Nephron progenitor cell (in vitro differentiated cells): Measurements from ENCODE around the gene B4GALT3.
A peak's percentile ranks its signal among the peaks of the same experiment; 100 is the strongest.
"Not testable (repeated sequence)": the region's sequence is repeated elsewhere in the genome, so short reads cannot be mapped to it uniquely, and the experiment has no call there.

Experiments used
- DNase-seq: peaks from one replicate; pipeline ENCODE4 v3.0.0; 2021
- H3K27ac Mint-ChIP-seq: 2 replicates; pipeline ENCODE4 v1.8.0; 2021; ENCODE audit warnings: mild to moderate bottlenecking, moderate library complexity, mixed read lengths
- H3K27me3 Mint-ChIP-seq: 2 replicates; pipeline ENCODE4 v1.8.0; 2021; ENCODE audit warnings: mild to moderate bottlenecking, low read depth, mixed read lengths; ENCODE audit not compliant: poor library complexity
- H3K36me3 Mint-ChIP-seq: 2 replicates; pipeline ENCODE4 v1.8.0; 2021; ENCODE audit warnings: low read depth, mixed read lengths
- H3K4me1 Mint-ChIP-seq: 2 replicates; pipeline ENCODE4 v1.8.0; 2021; ENCODE audit warnings: mixed read lengths
- H3K4me3 Mint-ChIP-seq: 2 replicates; pipeline ENCODE4 v1.8.0; 2021; ENCODE audit warnings: mild to moderate bottlenecking, moderate library complexity, mixed read lengths
- H3K9me3 Mint-ChIP-seq: 2 replicates; pipeline ENCODE4 v1.8.0; 2021; ENCODE audit warnings: mild to moderate bottlenecking, moderate library complexity, mixed read lengths
- TF ChIP-seq, protein P1 (sequence below): fragments of 200-600 bp; sonication (generic); IDR thresholded peaks from 2 replicates; pipeline ENCODE4 v1.5.0; 2021; ENCODE audit warnings: antibody characterized with exemption

The B4GALT3 gene

DNA sequence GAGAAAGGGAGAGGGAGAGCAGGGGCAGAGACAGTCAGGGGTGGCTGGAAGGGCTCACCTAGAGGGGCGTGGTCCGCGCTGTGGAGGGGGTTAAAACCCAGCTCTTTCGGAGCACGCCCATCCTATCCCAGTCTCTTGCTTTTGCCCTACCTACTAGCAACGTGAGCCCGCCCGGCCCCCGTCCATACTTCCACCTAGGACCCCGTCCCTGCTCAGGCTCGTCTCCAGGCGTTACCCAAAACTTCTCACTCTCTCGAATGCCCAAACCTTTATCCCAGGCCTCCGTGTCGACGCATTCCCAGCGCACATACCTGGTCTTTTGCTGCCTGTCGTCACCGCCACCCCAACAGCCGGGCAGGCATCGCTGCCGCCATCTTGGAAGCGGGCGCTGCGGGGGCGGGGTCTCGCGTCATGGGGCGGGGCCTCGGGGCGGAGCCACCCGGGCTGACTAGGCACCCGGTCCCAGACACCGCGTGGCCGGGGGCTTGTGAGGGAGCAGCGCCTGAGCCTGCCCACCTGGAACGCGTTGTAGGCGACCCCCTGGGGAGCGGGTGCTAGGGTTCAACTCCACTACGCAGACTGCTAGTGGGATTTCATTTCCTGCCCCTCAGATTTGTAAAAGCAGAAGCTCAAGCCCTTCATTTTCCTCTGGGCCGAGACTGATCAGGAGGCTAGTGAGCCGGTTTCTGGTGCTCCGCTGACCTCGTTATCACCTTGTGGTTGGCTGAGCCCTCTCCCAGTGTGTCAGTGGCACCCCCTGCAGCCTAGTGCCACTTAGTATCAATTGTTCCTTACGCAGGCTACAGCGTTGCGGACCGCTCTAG is at the start of gene B4GALT3:
Gene B4GALT3 (minus strand): TSS at position 396 of the 824 bp plus-strand sequence. CDS start 1,447 bp downstream, outside the sequence.
- Mint-ChIP-seq H3K36me3 (peaks cover 23% of the 10 kb centered on the region), H3K27ac (peak within 1 kb of the TSS; percentile 99), H3K27me3 (peaks cover 7% of the 10 kb centered on the region), H3K9me3 (no peaks in the 10 kb centered on the region), H3K4me3 (peak within 1 kb of the TSS; percentile 100), H3K4me1 (peaks cover 31% of the 10 kb centered on the region)
- TF ChIP-seq, protein P1, sequence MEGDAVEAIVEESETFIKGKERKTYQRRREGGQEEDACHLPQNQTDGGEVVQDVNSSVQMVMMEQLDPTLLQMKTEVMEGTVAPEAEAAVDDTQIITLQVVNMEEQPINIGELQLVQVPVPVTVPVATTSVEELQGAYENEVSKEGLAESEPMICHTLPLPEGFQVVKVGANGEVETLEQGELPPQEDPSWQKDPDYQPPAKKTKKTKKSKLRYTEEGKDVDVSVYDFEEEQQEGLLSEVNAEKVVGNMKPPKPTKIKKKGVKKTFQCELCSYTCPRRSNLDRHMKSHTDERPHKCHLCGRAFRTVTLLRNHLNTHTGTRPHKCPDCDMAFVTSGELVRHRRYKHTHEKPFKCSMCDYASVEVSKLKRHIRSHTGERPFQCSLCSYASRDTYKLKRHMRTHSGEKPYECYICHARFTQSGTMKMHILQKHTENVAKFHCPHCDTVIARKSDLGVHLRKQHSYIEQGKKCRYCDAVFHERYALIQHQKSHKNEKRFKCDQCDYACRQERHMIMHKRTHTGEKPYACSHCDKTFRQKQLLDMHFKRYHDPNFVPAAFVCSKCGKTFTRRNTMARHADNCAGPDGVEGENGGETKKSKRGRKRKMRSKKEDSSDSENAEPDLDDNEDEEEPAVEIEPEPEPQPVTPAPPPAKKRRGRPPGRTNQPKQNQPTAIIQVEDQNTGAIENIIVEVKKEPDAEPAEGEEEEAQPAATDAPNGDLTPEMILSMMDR: no peak
- DNase-seq: peak; percentile 98

DNA sequence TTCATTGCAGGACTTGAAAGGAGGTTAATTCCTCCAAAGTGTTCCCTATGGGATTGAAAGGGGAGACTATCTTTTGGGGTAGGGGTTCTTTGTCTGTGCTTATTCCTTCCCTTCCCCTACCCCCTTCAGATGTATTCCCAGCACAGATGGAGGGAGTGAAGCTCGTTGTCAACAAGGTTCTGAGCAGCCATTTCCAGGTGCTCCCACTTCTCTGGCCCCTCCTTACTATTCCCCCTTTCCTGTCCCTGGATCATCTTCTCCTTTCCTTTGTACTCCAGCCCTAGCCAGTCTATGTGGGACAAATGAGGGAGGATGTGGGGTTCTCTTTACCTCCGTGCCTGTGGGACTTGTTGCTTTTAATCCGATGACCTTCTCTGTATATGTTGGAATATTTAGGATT is 49.5 kb upstream of the B4GALT3 start:
- H3K9me3 Mint-ChIP-seq: no peaks in the 10 kb centered on the region
- H3K4me1 Mint-ChIP-seq: peaks cover 41% of the 10 kb centered on the region
- TF ChIP-seq, protein P1: no peak
- H3K36me3 Mint-ChIP-seq: peaks cover 11% of the 10 kb centered on the region
- peak overlapping the region; percentile 38 for H3K27ac Mint-ChIP-seq
- DNase-seq: no peak
- H3K4me3 Mint-ChIP-seq: peak overlapping the region; percentile 98
- peaks cover 14% of the 10 kb centered on the region for H3K27me3 Mint-ChIP-seq

DNA sequence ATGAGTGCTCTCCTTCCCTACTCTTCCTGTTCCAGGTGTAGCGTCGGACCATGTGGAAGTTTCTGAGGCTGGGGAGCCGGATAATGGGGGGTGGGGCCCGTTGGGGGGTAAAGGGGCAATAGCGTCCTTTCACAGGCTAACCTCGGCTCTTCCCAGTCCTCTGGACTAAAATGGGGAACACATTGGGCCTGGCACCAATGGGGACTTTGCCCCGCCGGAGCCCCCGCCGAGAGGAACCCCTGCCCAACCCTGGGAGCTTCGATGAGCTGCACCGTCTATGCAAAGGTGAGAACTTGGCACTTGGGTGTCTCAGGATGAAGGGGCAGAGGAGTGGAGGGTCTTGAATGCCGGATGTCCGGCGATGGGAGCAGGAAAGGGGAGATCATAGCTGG is 49.0 kb upstream of the B4GALT3 start:
- no peak for DNase-seq
- H3K4me1 Mint-ChIP-seq: peaks cover 41% of the 10 kb centered on the region
- H3K4me3 Mint-ChIP-seq: peak overlapping the region; percentile 98
- no peaks in the 10 kb centered on the region for H3K9me3 Mint-ChIP-seq
- H3K27ac Mint-ChIP-seq: peak overlapping the region; percentile 38
- TF ChIP-seq, protein P1: no peak
- peaks cover 14% of the 10 kb centered on the region for H3K27me3 Mint-ChIP-seq
- peaks cover 11% of the 10 kb centered on the region for H3K36me3 Mint-ChIP-seq

DNA sequence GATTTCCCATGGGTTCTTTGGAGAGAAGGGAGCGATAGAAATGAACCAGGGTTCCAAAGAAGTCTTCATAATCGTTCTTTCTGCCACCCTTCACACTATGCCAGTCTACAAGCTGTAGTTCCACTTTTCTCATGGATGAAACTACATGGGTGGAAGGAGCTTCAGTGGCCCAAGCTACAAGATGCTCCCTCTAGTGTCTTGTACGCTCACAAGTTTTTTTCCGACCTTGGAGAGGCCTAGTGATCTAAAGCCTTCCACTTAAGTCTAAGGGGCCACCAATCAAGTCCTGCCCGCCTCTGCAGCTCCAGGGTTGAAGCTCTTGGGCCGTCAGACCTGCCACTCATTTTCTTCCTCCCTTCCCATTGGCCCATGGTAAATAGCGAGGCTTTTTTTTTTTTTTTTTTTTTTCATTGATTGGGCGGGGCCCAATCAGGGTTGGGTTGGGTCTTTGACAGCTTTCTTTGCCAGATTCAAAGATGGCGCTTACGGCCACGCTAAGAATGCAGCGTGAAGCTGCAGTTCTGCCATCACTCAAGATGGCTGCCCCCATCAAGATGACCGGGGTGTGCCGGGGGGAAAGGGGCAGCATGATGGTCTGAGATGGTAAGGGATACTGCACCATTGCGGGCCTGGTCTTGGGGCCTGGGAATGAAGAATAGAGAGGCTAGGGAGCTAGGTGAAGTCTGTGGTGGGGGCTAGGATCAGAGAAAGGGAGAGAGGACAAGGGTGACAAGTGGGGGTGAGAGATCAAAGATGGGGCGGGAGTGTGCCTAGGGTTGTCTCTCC is 48.4 kb upstream of the B4GALT3 start, which contains the start of gene TOMM40L:
Gene TOMM40L (plus strand): TSS at position 527 of the 786 bp plus-strand sequence. CDS start 430 bp downstream, outside the sequence.
- DNase-seq: peak; percentile 84
- Mint-ChIP-seq H3K9me3 (no peaks in the 10 kb centered on the region), H3K4me1 (peaks cover 41% of the 10 kb centered on the region), H3K27ac (peak within 1 kb of the TSS; percentile 91), H3K36me3 (peaks cover 11% of the 10 kb centered on the region), H3K4me3 (peak within 1 kb of the TSS; percentile 98), H3K27me3 (peaks cover 14% of the 10 kb centered on the region)
- TF ChIP-seq, protein P1: peak; percentile 31

DNA sequence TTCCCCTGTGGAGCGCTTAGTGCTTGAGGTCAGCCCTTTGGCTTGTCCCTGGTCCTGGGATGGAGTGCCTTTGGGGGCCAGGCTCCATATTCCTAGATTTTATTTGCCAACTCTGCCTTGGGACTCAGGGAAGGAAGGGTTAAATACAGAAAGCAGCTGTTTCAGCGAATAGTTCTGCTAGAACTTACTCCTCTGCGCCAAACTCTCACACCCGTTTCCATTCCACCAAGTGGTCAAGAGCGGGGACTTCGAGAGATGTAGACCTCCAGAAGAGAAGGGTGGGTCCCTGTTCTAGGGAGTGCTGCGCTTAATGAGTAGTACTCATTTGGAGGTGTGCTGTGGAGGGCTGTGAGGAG is 47.8 kb upstream of the B4GALT3 start:
- peak overlapping the region; percentile 31 for H3K4me3 Mint-ChIP-seq

DNA sequence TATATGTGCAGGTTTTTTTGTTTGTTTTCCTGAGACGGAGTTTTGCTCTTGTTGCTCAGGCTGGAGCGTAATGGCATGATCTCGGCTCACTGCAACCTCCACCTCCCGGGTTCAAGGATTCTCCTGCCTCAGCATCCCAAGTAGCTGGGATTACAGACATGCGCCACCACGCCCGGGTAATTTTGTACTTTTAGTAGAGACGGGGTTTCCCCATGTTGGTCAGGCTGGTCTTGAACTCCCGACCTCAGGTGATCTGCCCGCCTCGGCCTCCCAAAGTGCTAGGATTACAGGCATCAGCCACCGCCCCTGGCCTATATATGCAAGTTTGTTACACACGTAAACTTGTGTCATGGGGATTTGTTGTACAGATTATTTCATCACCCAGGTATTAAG is 47.4 kb upstream of the B4GALT3 start:
- not testable (repeated sequence) for H3K4me3 Mint-ChIP-seq, H3K27ac Mint-ChIP-seq, DNase-seq, H3K9me3 Mint-ChIP-seq, H3K36me3 Mint-ChIP-seq
- Mint-ChIP-seq H3K27me3 (peaks cover 14% of the 10 kb centered on the region), H3K4me1 (peaks cover 47% of the 10 kb centered on the region)

More for the DNA sequence above, 47.8 kb upstream of the B4GALT3 start:
- H3K27me3 Mint-ChIP-seq: peaks cover 14% of the 10 kb centered on the region
- no peak for DNase-seq
- no peak overlapping the region for H3K27ac Mint-ChIP-seq
- H3K4me1 Mint-ChIP-seq: peaks cover 42% of the 10 kb centered on the region
- peaks cover 8% of the 10 kb centered on the region for H3K36me3 Mint-ChIP-seq
- TF ChIP-seq, protein P1: no peak
- H3K9me3 Mint-ChIP-seq: no peaks in the 10 kb centered on the region
